HFFc6 (cell line): Measurements from ENCODE around the gene MYB. TPM values are rescaled to one million over a fixed set of nuclear protein-coding genes. Genes with fewer than 3 reads are reported as not detected.

Experiments
- DNase-seq: peaks from one replicate; pipeline ENCODE4 v3.0.0-alpha.2; 2018
- H3K27ac Mint-ChIP-seq: 2 replicates; pipeline ENCODE4 v1.8.0; 2020; ENCODE audit warnings: mild to moderate bottlenecking, mixed read lengths
- H3K27me3 Mint-ChIP-seq: 2 replicates; pipeline ENCODE4 v1.8.0; 2021; ENCODE audit warnings: mild to moderate bottlenecking, moderate library complexity, mixed read lengths; ENCODE audit not compliant: insufficient read depth
- H3K36me3 Mint-ChIP-seq: 2 replicates; pipeline ENCODE4 v1.8.0; 2021; ENCODE audit warnings: low read depth, mixed read lengths
- H3K4me1 Mint-ChIP-seq: 2 replicates; pipeline ENCODE4 v1.8.0; 2020; ENCODE audit warnings: low read depth, mixed read lengths
- H3K4me3 Mint-ChIP-seq: 2 replicates; pipeline ENCODE4 v1.8.0; 2020; ENCODE audit warnings: mild to moderate bottlenecking, moderate library complexity, mixed read lengths
- H3K9me3 Mint-ChIP-seq: 2 replicates; pipeline ENCODE4 v1.8.0; 2020; ENCODE audit warnings: mild to moderate bottlenecking, mixed read lengths
- total RNA-seq, 6 experiments: library from RNA; stranded (reverse); fragmentation: NEBNext Ultra II Directional; extraction: Animal tissue kit (Norgen Biotek cat#: 25700); gene quantifications; 2 replicates in 1 of 6; 3 replicates in 5 of 6; pipeline ENCODE4 v1.2.3, GENCODE V29; 2021
- TF ChIP-seq, protein P1 (sequence below): fragments of 200-600 bp; sonication (generic); IDR thresholded peaks from 2 replicates; pipeline ENCODE4 v1.5.0; 2021; ENCODE audit warnings: antibody characterized with exemption, mild to moderate bottlenecking

The MYB gene
- total RNA-seq, 6 experiments from 2014 or later = 0.17 to 0.35 (median 0.19) TPM

DNA sequence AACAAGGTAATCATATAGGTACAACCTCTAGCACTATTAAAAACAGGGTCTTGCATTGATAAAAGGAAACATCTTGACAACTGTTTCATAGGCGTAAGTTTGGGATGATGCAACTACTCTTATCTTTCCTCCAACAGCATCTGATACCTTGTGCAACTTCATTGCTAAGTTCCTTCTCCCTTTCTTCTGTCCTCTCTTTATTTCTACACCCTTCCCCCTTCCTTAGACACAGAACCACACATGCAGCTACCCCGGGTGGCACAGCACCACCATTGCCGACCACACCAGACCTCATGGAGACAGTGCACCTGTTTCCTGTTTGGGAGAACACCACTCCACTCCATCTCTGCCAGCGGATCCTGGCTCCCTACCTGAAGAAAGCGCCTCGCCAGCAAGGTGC, 14.4 kb downstream of the MYB start:
- Mint-ChIP-seq H3K4me1 (no peaks in the 10 kb centered on the region), H3K4me3 (no peak overlapping the region), H3K27ac (no peak overlapping the region)

DNA sequence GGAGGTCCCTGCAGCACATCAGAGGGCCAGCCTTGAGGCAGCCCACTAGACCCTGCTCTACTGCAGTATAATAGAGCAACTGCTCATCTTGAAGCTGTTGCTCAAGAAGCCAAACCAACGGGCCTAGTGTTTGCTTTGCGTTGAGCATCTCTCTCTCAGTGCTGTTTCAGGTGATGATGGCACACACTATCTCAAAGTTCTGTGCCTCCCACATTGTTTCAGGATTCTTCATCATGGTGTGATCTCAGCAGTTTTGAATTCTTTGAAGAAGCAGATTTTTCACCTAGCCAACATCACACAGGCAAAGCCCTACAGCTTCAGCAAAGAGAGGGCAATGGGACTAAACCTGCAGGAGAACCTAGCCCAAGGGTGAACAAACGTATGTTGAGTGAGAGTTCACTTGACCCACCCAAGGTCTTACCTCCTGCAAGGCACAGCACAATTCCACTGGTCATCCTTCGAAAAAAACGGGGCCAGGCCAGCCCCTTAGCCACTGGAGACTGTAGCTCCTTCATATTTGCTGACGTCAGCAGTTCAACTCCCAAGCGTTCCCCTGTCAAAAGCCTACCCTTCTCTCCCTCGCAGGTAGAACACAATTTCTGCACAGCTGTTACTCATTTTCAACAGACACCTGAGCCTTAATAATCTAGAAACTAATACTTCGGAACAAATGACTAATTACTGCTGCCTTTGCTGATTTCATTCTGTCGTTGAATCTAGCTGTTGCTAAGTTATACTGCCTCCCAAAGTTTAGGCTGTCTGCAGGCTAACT, 15.8 kb downstream of the MYB start:
- DNase-seq = no peak
- Mint-ChIP-seq H3K9me3 (no peaks in the 10 kb centered on the region), H3K36me3 (no peaks in the 10 kb centered on the region), H3K4me3 (no peak overlapping the region), H3K27ac (no peak overlapping the region), H3K27me3 (peaks cover 3% of the 10 kb centered on the region), H3K4me1 (no peaks in the 10 kb centered on the region)
- TF ChIP-seq, protein P1, sequence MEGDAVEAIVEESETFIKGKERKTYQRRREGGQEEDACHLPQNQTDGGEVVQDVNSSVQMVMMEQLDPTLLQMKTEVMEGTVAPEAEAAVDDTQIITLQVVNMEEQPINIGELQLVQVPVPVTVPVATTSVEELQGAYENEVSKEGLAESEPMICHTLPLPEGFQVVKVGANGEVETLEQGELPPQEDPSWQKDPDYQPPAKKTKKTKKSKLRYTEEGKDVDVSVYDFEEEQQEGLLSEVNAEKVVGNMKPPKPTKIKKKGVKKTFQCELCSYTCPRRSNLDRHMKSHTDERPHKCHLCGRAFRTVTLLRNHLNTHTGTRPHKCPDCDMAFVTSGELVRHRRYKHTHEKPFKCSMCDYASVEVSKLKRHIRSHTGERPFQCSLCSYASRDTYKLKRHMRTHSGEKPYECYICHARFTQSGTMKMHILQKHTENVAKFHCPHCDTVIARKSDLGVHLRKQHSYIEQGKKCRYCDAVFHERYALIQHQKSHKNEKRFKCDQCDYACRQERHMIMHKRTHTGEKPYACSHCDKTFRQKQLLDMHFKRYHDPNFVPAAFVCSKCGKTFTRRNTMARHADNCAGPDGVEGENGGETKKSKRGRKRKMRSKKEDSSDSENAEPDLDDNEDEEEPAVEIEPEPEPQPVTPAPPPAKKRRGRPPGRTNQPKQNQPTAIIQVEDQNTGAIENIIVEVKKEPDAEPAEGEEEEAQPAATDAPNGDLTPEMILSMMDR = no peak

More for the DNA sequence above, 14.4 kb downstream of the MYB start:
- no peaks in the 10 kb centered on the region for H3K9me3 Mint-ChIP-seq
- no peak for DNase-seq
- H3K36me3 Mint-ChIP-seq = no peaks in the 10 kb centered on the region
- peaks cover 3% of the 10 kb centered on the region for H3K27me3 Mint-ChIP-seq
- TF ChIP-seq, protein P1 = no peak

DNA sequence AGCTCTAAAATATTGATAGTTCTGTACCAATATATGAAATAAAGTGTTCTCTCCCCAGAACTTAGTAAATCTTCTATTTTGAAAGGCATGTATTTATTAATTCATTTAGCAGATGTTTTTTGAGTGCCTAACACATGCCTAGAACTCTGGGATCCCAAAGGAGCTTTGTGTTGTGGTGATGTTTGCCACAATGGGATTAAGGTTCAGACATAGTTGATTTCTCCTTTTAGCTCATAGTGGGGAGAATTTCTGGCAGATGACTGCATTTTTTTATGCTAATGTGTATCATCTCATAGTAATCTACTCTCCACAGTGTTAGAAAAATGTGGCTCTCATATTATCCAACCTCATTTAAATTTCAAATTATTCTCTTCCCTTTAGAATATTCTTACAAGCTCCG, 21.7 kb downstream of the MYB start:
- Mint-ChIP-seq H3K27ac (no peak overlapping the region), H3K27me3 (peaks cover 1% of the 10 kb centered on the region), H3K4me3 (no peak overlapping the region), H3K9me3 (no peaks in the 10 kb centered on the region), H3K4me1 (no peaks in the 10 kb centered on the region), H3K36me3 (no peaks in the 10 kb centered on the region)
- DNase-seq = no peak
- TF ChIP-seq, protein P1 = no peak

DNA sequence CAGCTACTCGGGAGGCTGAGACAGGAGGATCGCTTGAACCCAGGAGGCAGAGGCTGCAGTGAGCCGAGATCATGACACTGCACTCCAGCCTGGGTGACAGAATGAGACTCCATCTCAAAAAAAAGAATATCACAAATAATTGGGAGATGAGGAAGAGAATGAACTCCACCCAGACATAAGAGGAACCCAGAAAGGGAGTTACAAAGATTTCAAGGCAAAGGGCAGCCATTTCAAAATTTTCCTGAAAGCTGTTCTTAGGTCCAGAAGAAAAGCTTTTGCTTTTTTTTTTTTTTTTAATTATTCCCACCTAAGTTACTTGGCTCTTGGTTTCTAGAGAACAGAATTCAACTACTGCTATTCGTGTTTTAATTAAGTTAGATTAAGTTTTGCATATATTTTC, 23.8 kb downstream of the MYB start:
- Mint-ChIP-seq H3K4me1 (no peaks in the 10 kb centered on the region), H3K27ac (no peak overlapping the region), H3K27me3 (peaks cover 1% of the 10 kb centered on the region), H3K4me3 (no peak overlapping the region), H3K36me3 (0 out of 2 replicates have a peak, but pooled peaks cover 8% of the 10 kb centered on the region), H3K9me3 (peaks cover 9% of the 10 kb centered on the region; the same call in 1 of the 2 replicates)
- no peak for DNase-seq
- TF ChIP-seq, protein P1 = no peak

- Mint-ChIP-seq H3K4me3 (no peak overlapping the region), H3K27me3 (peaks cover 1% of the 10 kb centered on the region), H3K36me3 (0 out of 2 replicates have a peak, but pooled peaks cover 8% of the 10 kb centered on the region), H3K27ac (no peak overlapping the region), H3K4me1 (peaks cover 30% of the 10 kb centered on the region), H3K9me3 (peaks cover 9% of the 10 kb centered on the region; the same call in 1 of the 2 replicates)
- no peak for DNase-seq
- TF ChIP-seq, protein P1 = no peak
These were observed 28.7 kb downstream of the MYB start for GRCh38 chr6:135209803-135210202.
